ENCODE data around the gene PRR23C.

PRR23C gene

GRCh38 chr3:139020868-139021234 is 23.8 kb downstream of the PRR23C start, which contains the start of gene PRR23B:
TSS of gene PRR23B (minus strand) at chr3:139020926. CDS start at chr3:139020661, 265 bp downstream.
- no peak for DNase-seq (ENCODE audit: extremely low read depth, low read depth)

GRCh38 chr3:139020036-139020867 is 24.4 kb downstream of the PRR23C start:
- no peak for DNase-seq (ENCODE audit: extremely low read depth, low read depth)
- TF ChIP-seq CTCF (IDR thresholded peaks at IDR 0.05; ENCODE audit: low read depth, low read length), result no peak

More at GRCh38 chr3:139020868-139021234, 23.8 kb downstream of the PRR23C start, which contains the start of gene PRR23B:
- TF ChIP-seq CTCF (IDR thresholded peaks at IDR 0.05; ENCODE audit: low read depth, low read length), result no peak

DNA sequence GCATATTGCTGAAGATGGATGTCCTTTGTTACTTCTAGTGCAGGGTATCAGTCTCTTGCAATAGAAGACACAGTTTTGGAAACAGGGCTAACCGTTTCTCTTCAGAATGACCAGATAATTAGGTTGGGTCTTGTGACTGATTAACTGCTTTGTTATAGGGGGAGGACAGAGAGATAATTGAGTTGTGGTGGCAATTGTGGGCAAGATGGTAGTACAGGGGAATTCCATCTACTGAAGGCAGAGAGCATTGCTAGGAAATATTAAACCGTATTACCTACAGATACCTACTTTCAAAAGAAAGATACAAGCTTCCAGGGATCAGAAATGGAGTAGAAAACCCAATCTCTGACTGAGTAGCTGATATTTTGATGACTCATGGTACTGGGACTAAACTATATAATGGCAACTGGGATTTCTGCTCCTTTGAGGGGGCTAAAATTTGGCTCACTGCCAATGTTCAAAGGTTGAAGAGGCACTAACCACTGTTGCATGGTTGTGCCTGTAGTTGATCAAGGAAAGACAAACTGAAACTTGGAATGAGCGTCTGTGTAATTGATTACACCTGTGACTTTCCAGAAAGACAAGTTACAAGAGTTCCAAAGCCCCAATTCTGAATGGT is 28.2 kb downstream of the PRR23C start:
- TF ChIP-seq CTCF (IDR thresholded peaks at IDR 0.05; ENCODE audit: low read depth, low read length), result no peak
- DNase-seq (ENCODE audit: extremely low read depth, low read depth), result no peak

GRCh38 chr3:139006051-139006716 is 38.5 kb downstream of the PRR23C start, which contains the start of gene PRR23A:
TSS of gene PRR23A (minus strand) at chr3:139006268. CDS start at chr3:139006268, 0 bp downstream.
- no peak for TF ChIP-seq CTCF (IDR thresholded peaks at IDR 0.05; ENCODE audit: low read depth, low read length)
- DNase-seq (ENCODE audit: extremely low read depth, low read depth), result no peak

- no peak for DNase-seq (ENCODE audit: extremely low read depth, low read depth)
- no peak for TF ChIP-seq CTCF (IDR thresholded peaks at IDR 0.05; ENCODE audit: low read depth, low read length)
These were observed 39.2 kb downstream of the PRR23C start for GRCh38 chr3:139005356-139005993.

GRCh38 chr3:138995706-138996105 is 49.0 kb downstream of the PRR23C start:
- DNase-seq (ENCODE audit: extremely low read depth, low read depth), result no peak
- TF ChIP-seq CTCF (IDR thresholded peaks at IDR 0.05; ENCODE audit: low read depth, low read length), result no peak

All from AG09319 (cell line).